Upper lobe of left lung (tissue), 6 donors: ENCODE measurements around the gene ADCY7. TPM values are rescaled to one million over a fixed set of nuclear protein-coding genes. Genes with fewer than 3 reads are reported as not detected.
A peak's percentile ranks its signal among the peaks of the same experiment; 100 is the strongest.

Experiments used
- ATAC-seq, 2 donors: fragments of 200-7000 bp; cut with Tn5 transposase; one replicate each; pipeline ENCODE4 v1.9.1; 2022; ENCODE audit warnings: mild to moderate bottlenecking in 2 of 2, moderate library complexity in 2 of 2; ENCODE audit not compliant: low FRiP score in 2 of 2
- DNase-seq, 2 donors: peaks; one replicate each; pipeline ENCODE4 v3.0.0-alpha.2; 2019 to 2020
- H3K27ac ChIP-seq, 4 donors: fragments of 200-600 bp; sonication (generic); one replicate each; pipeline ENCODE4 v1.5.1; 2016 to 2019
- H3K27me3 ChIP-seq, 4 donors: fragments of 200-600 bp; sonication (generic); one replicate each; pipeline ENCODE4 v1.5.1; 2017 to 2019
- H3K36me3 ChIP-seq, 4 donors: fragments of 200-600 bp; sonication (generic); one replicate each; pipeline ENCODE4 v1.5.1; 2016 to 2019
- H3K4me1 ChIP-seq, 4 donors: fragments of 200-600 bp; sonication (generic); one replicate each; pipeline ENCODE4 v1.5.1; 2018 to 2019
- H3K4me3 ChIP-seq, 4 donors: fragments of 200-600 bp; sonication (generic); one replicate each; pipeline ENCODE4 v1.5.1; 2017 to 2019; ENCODE audit warnings: mild to moderate bottlenecking in 2 of 4, moderate library complexity in 1 of 4
- H3K9me3 ChIP-seq, 4 donors: fragments of 200-600 bp; sonication (generic); one replicate each; pipeline ENCODE4 v1.5.1; 2018 to 2019
- EP300 ChIP-seq, 4 donors: sonication (generic); formaldehyde crosslinking; IDR thresholded peaks; one replicate each; pipeline ENCODE4 v1.5.1; 2017; ENCODE audit warnings: antibody characterized with exemption in 4 of 4, control low read depth in 2 of 4
- POLR2A ChIP-seq, 4 donors: fragments of 450-650 bp; IDR thresholded peaks; one replicate each; pipeline ENCODE4 v1.5.1; 2016 to 2017; ENCODE audit warnings: antibody characterized with exemption in 4 of 4, mild to moderate bottlenecking in 2 of 4
- POLR2AphosphoS5 ChIP-seq, 2 donors: sonication (generic); formaldehyde crosslinking; IDR thresholded peaks; one replicate each; pipeline ENCODE4 v1.5.1; 2017; ENCODE audit warnings: antibody characterized with exemption in 2 of 2
- WGBS, 2 donors: methylation state at CpG; one replicate each; pipeline ENCODE4 v1.1.5; 2017 to 2018; 5-methylcytosine and 5-hydroxymethylcytosine counted together
- total RNA-seq, 6 donors: library from RNA; depleted of rRNA in 4 of 6; stranded (reverse); fragments of >200 nt in 4 of 6; gene quantifications; one replicate each; pipeline versions ENCODE4 v1.1.0 to v1.2.1, GENCODE V29; 2016 to 2021
- TF ChIP-seq, protein P1 (sequence below), 6 experiments: fragments of 450-650 bp in 4 of 6; fragments of 200-600 bp in 2 of 6; sonication (generic) in 2 of 6; IDR thresholded peaks; one replicate each; pipeline ENCODE4 v1.5.1; 2016 to 2019; ENCODE audit warnings: antibody characterized with exemption in 6 of 6
- donor health status: DM: no; HTN: no; CAD: no; lungs with moderate emphysema.
- donor health status: DM: no; HTN: yes; CAD: no; lungs with severe emphysema.

The ADCY7 gene
- total RNA-seq, 6 donors from 2014 or later = 46.9 to 177 (median 101) TPM

DNA sequence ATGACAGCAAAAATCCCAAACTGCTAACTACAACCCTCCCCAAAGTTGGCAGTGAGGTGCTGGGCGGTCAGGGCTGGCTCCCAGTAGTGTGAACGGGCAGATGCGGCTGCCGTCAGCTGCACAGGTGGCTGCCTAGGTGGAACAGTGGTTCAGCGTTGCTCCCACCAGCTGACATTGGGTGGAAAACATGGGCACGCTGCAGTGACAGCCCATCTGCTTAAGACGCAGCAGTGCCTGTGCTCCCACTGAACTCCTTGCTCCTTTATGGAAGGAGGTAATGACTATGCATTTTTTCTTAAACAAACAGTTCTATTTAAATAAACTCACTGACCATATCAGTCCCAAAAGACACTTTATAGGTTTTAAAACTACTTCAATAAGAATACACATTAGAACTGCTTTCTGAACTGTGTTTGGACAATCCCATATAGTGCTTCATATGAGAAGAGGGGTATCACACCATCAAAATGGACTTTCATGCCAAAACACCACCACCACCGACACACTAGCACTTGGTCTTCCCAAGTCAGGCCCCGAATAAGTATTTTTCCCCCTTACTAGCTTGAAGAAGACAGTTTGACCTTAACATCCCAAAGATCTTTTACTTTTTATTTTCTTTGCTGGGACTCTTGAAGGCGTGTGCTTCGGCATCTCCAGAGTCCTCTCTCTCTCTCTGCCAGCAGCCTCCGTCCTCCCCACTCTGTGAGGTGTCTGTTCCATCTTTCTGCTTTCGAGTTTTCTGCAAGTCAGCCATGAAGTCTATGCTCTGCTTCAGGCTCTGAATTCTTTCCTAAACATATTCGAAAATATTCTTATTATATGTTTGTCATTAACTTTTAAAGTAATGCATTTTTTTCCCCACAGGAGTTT is 68.0 kb downstream of the ADCY7 start:
- Histone ChIP-seq H3K27ac (peak overlapping the region in 1 of 4 donors; percentile 4), H3K4me3 (no peak overlapping the region), H3K27me3 (no peaks in the 10 kb centered on the region), H3K36me3 (peaks cover 3 to 61% (median 11%) of the 10 kb centered on the region in 4 donors), H3K9me3 (no peaks in the 10 kb centered on the region), H3K4me1 (peaks cover 11 to 28% (median 20%) of the 10 kb centered on the region in 4 donors)
- 83 to 85% methylated on average over 14 of the region's 14 CpGs for whole genome bisulfite sequencing, 2 donors
- TF ChIP-seq POLR2AphosphoS5 (IDR thresholded peaks at IDR 0.05) = no peak
- no peak for TF ChIP-seq EP300 (IDR thresholded peaks at IDR 0.05)
- TF ChIP-seq, protein P1, sequence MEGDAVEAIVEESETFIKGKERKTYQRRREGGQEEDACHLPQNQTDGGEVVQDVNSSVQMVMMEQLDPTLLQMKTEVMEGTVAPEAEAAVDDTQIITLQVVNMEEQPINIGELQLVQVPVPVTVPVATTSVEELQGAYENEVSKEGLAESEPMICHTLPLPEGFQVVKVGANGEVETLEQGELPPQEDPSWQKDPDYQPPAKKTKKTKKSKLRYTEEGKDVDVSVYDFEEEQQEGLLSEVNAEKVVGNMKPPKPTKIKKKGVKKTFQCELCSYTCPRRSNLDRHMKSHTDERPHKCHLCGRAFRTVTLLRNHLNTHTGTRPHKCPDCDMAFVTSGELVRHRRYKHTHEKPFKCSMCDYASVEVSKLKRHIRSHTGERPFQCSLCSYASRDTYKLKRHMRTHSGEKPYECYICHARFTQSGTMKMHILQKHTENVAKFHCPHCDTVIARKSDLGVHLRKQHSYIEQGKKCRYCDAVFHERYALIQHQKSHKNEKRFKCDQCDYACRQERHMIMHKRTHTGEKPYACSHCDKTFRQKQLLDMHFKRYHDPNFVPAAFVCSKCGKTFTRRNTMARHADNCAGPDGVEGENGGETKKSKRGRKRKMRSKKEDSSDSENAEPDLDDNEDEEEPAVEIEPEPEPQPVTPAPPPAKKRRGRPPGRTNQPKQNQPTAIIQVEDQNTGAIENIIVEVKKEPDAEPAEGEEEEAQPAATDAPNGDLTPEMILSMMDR (IDR thresholded peaks at IDR 0.05) = no peak
- TF ChIP-seq POLR2A (IDR thresholded peaks at IDR 0.05) = no peak
- peak in 1 of 2 donors; percentile 53 for ATAC-seq
- peak in 1 of 2 donors; percentile 43 for DNase-seq

- DNase-seq = no peak
- no peaks in the 10 kb centered on the region for H3K27me3 ChIP-seq
- peak overlapping the region in 2 of 4 donors; percentile 0 to 17 for H3K27ac ChIP-seq
- no peaks in the 10 kb centered on the region for H3K9me3 ChIP-seq
- peaks cover 8 to 59% (median 12%) of the 10 kb centered on the region in 4 donors for H3K36me3 ChIP-seq
- no peak overlapping the region for H3K4me3 ChIP-seq
- TF ChIP-seq POLR2A (IDR thresholded peaks at IDR 0.05) (peak in 1 of 4 donors; percentile 39), EP300 (IDR thresholded peaks at IDR 0.05) (no peak)
- ATAC-seq = no peak
- WGBS, 2 donors = 77 to 85% methylated on average over 8 of the region's 8 CpGs
- peaks cover 7 to 19% (median 15%) of the 10 kb centered on the region in 4 donors for H3K4me1 ChIP-seq
Observed at GRCh38 chr16:50335196-50335958, 69.0 kb downstream of the ADCY7 start.

- DNase-seq (no peak), ATAC-seq (no peak)
- Histone ChIP-seq H3K4me3 (no peak overlapping the region), H3K4me1 (peaks cover 7 to 19% (median 15%) of the 10 kb centered on the region in 4 donors), H3K9me3 (no peaks in the 10 kb centered on the region), H3K27me3 (no peaks in the 10 kb centered on the region), H3K27ac (no peak overlapping the region), H3K36me3 (peaks cover 8 to 65% (median 12%) of the 10 kb centered on the region in 4 donors)
- WGBS, 2 donors = 77 to 100% methylated on average over 1 of the region's 1 CpG
- no peak for TF ChIP-seq EP300 (IDR thresholded peaks at IDR 0.05)
- TF ChIP-seq, protein P1 (IDR thresholded peaks at IDR 0.05) = no peak
- no peak for TF ChIP-seq POLR2A (IDR thresholded peaks at IDR 0.05)
- TF ChIP-seq POLR2AphosphoS5 (IDR thresholded peaks at IDR 0.05) = no peak
Observed at GRCh38 chr16:50336884-50337283, 70.5 kb downstream of the ADCY7 start.

DNA sequence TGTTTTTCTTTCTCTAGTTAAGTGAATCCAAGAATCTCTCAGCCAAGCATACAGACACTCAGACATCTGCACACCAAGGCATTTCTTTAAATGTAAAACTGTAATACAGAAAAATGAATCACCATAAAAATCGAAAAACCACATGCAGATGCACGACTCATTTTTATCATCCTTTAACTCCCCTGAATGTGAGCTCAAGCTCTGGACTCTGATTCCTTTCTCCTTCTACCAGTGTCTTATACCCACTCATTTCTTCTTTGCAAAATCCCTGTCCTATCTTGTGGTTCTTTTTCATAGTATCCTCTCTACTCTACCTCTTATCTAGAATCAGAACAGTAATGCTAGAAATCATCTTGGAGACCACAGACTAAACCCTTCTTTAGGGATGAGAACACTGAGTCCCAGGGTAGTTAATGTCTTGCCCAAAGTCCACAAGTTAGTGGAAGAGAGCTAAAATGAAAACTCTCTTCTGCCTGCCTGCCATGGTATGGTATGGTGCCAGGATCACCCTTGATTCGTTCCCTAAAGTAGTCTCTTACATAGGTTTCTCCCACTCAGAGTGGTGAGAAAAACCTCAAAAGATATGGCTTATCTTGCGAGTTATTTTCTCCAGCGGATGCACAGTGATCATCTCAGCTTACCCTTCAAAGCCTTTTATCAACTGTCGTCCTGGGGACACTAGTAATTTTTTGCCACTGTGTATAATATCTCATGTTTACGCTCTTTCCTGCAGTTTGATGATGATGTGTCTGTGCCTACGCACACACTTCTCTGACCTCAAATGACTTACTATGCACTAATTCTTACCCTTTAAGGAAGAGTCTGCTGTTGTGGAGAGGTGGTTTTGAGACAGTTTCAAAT is 72.2 kb downstream of the ADCY7 start:
- no peak overlapping the region for H3K4me3 ChIP-seq
- peak overlapping the region in 3 of 4 donors; percentile 2 to 52 (median 38) for H3K27ac ChIP-seq
- H3K36me3 ChIP-seq = peaks cover 11 to 57% (median 16%) of the 10 kb centered on the region in 4 donors
- no peaks in the 10 kb centered on the region for H3K27me3 ChIP-seq
- H3K4me1 ChIP-seq = peaks cover 7 to 19% (median 14%) of the 10 kb centered on the region in 4 donors
- 65 to 68% methylated on average over 8 of the region's 8 CpGs for WGBS, 2 donors
- TF ChIP-seq POLR2AphosphoS5 (IDR thresholded peaks at IDR 0.05) = no peak
- TF ChIP-seq, protein P1 (IDR thresholded peaks at IDR 0.05) = no peak
- TF ChIP-seq EP300 (IDR thresholded peaks at IDR 0.05) = no peak
- DNase-seq (no peak), ATAC-seq (no peak)
- H3K9me3 ChIP-seq = no peaks in the 10 kb centered on the region
